ENCODE data around the gene SLC2A11. TPM values are rescaled to one million over a fixed set of nuclear protein-coding genes. Genes with fewer than 3 reads are reported as not detected.
A peak's percentile ranks its signal among the peaks of the same experiment; 100 is the strongest.

Gene SLC2A11
- polyA plus RNA-seq, 4 donors, result 3.6 to 17.8 (median 6.0) TPM

DNA sequence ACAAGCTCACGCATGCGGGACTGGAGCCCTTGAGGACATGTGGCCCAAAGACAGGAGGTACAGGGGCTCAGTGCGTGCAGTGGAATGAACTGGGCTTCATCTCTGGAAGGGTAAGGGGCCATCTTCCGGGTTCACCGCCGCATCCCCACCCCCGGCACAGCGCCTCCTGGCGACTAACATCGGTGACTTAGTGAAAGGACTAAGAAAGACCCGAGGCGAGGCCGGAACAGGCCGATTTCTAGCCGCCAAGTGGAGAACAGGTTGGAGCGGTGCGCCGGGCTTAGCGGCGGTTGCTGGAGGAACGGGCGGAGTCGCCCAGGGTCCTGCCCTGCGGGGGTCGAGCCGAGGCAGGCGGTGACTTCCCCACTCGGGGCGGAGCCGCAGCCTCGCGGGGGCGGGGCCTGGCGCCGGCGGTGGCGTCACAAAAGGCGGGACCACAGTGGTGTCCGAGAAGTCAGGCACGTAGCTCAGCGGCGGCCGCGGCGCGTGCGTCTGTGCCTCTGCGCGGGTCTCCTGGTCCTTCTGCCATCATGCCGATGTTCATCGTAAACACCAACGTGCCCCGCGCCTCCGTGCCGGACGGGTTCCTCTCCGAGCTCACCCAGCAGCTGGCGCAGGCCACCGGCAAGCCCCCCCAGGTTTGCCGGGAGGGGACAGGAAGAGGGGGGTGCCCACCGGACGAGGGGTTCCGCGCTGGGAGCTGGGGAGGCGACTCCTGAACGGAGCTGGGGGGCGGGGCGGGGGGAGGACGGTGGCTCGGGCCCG lies 36.5 kb downstream of the SLC2A11 start, which contains the start of gene MIF:
Gene MIF (plus strand): TSS at position 439 of the 765 bp plus-strand sequence. CDS start 92 bp downstream, at position 531.
- H3K36me3 ChIP-seq (ENCODE audit: control insufficient read depth in 3 of 3, insufficient read depth in 2 of 3, low read depth in 1 of 3, low read length in 3 of 3), result peaks cover 0 to 36% (median 0%) of the 10 kb centered on the region in 3 donors
- FAIRE-seq (no peak), DNase-seq (peak; percentile 92 to 100)
- H3K4me1 ChIP-seq (ENCODE audit: control insufficient read depth in 3 of 3, insufficient read depth in 2 of 3, low read depth in 1 of 3, low read length in 2 of 3), result peaks cover 3 to 45% (median 3%) of the 10 kb centered on the region in 3 donors
- H3K27ac ChIP-seq (ENCODE audit: low read depth in 1 of 3, low read length in 2 of 3), result peak within 1 kb of the TSS; percentile 82 to 99 (median 96)
- H3K9me3 ChIP-seq (ENCODE audit: control insufficient read depth in 2 of 2, insufficient read depth in 1 of 2, low read depth in 1 of 2, low read length in 1 of 2), result peaks cover 0 to 7% of the 10 kb centered on the region in 2 donors
- WGBS, 3 donors, result 0 to 1% (median 1%) methylated on average over 51 to 72 of the region's 72 CpGs
- H3K4me3 ChIP-seq (ENCODE audit: low read depth in 1 of 3, low read length in 3 of 3), result peak within 1 kb of the TSS; percentile 66 to 94 (median 81)
- H3K27me3 ChIP-seq (ENCODE audit: control insufficient read depth in 3 of 3, insufficient read depth in 3 of 3, low read length in 3 of 3), result no peaks in the 10 kb centered on the region

DNA sequence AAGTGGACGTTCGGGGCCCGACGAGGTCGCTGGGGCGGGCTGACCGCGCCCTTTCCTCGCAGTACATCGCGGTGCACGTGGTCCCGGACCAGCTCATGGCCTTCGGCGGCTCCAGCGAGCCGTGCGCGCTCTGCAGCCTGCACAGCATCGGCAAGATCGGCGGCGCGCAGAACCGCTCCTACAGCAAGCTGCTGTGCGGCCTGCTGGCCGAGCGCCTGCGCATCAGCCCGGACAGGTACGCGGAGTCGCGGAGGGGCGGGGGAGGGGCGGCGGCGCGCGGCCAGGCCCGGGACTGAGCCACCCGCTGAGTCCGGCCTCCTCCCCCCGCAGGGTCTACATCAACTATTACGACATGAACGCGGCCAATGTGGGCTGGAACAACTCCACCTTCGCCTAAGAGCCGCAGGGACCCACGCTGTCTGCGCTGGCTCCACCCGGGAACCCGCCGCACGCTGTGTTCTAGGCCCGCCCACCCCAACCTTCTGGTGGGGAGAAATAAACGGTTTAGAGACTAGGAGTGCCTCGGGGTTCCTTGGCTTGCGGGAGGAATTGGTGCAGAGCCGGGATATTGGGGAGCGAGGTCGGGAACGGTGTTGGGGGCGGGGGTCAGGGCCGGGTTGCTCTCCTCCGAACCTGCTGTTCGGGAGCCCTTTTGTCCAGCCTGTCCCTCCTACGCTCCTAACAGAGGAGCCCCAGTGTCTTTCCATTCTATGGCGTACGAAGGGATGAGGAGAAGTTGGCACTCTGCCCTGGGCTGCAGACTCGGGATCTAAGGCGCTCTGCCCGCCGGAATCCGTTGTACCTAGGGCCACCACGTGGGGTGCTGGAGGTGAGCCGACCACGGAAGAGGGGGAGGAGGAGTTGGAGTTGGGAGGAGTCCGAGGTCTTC lies 37.3 kb downstream of the SLC2A11 start:
- 0 to 1% (median 1%) methylated on average over 75 to 79 of the region's 79 CpGs for WGBS, 3 donors
- Histone ChIP-seq H3K27me3 (ENCODE audit: control insufficient read depth in 3 of 3, insufficient read depth in 3 of 3, low read length in 3 of 3) (no peaks in the 10 kb centered on the region), H3K27ac (ENCODE audit: low read depth in 1 of 3, low read length in 2 of 3) (peak overlapping the region; percentile 82 to 99 (median 96)), H3K9me3 (ENCODE audit: control insufficient read depth in 2 of 2, insufficient read depth in 1 of 2, low read depth in 1 of 2, low read length in 1 of 2) (peaks cover 0 to 7% of the 10 kb centered on the region in 2 donors), H3K4me1 (ENCODE audit: control insufficient read depth in 3 of 3, insufficient read depth in 2 of 3, low read depth in 1 of 3, low read length in 2 of 3) (peaks cover 3 to 45% (median 3%) of the 10 kb centered on the region in 3 donors), H3K4me3 (ENCODE audit: low read depth in 1 of 3, low read length in 3 of 3) (peak overlapping the region; percentile 66 to 94 (median 81)), H3K36me3 (ENCODE audit: control insufficient read depth in 3 of 3, insufficient read depth in 2 of 3, low read depth in 1 of 3, low read length in 3 of 3) (peaks cover 0 to 36% (median 0%) of the 10 kb centered on the region in 3 donors)
- FAIRE-seq (no peak), DNase-seq (peak; percentile 82 to 97)

DNA sequence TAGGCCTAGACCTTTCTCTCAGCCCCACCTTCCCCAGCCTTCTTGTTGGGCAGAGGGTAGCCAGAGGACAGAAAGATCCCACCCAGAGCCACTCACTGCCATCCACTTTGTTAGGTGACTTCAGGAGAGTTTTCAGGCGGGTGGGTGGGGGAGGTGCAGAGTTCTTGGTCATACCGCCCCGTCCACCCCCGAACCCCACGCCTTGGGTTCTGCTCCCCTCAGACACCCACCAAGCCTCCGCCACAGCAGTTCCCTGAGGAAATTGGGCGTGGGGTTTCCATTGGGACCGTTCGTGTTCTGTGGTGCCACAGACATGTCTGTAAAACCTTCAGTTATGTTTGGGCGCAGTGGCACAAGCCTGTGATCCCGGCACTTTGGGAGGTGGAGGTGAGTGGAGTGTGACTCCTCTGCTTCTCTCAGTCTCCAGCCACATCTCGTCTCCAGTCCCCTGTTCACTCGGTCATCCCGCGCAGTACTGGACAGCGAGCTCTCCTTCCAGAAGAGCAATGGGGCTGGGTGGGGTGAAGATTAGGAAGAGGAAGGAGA lies 38.0 kb downstream of the SLC2A11 start:
- Histone ChIP-seq H3K9me3 (ENCODE audit: control insufficient read depth in 2 of 2, insufficient read depth in 1 of 2, low read depth in 1 of 2, low read length in 1 of 2) (peaks cover 0 to 7% of the 10 kb centered on the region in 2 donors), H3K4me1 (ENCODE audit: control insufficient read depth in 3 of 3, insufficient read depth in 2 of 3, low read depth in 1 of 3, low read length in 2 of 3) (peaks cover 3 to 45% (median 3%) of the 10 kb centered on the region in 3 donors), H3K27ac (ENCODE audit: low read depth in 1 of 3, low read length in 2 of 3) (peak overlapping the region in 2 of 3 donors; percentile 96 to 99), H3K27me3 (ENCODE audit: control insufficient read depth in 3 of 3, insufficient read depth in 3 of 3, low read length in 3 of 3) (no peaks in the 10 kb centered on the region), H3K36me3 (ENCODE audit: control insufficient read depth in 3 of 3, insufficient read depth in 2 of 3, low read depth in 1 of 3, low read length in 3 of 3) (peaks cover 0 to 36% (median 0%) of the 10 kb centered on the region in 3 donors), H3K4me3 (ENCODE audit: low read depth in 1 of 3, low read length in 3 of 3) (peak overlapping the region in 2 of 3 donors; percentile 81 to 94)
- FAIRE-seq, result no peak
- peak in 1 of 2 donors; percentile 26 for DNase-seq
- 74 to 86% (median 77%) methylated on average over 16 of the region's 16 CpGs for WGBS, 3 donors

DNA sequence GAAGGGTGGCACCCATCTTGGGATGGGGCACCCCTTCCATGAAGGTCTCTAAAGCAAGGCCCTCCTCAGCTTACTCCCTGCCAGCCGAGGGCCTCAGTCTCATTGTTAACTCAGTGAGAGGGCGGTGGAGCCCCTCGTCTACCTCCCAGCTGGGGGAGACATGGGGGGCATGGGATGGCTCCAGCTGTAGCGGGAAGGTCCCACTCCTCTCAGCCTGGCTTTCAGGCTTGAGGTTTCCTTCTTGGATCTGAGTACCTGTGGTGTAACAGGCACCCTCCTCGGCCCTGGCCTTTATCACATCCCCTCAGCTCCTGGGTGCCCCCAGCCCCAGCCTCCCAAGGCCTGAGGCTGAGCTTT lies 38.5 kb downstream of the SLC2A11 start:
- Histone ChIP-seq H3K27ac (ENCODE audit: low read depth in 1 of 3, low read length in 2 of 3) (peak overlapping the region in 1 of 3 donors; percentile 99), H3K4me1 (ENCODE audit: control insufficient read depth in 3 of 3, insufficient read depth in 2 of 3, low read depth in 1 of 3, low read length in 2 of 3) (peaks cover 3 to 45% (median 3%) of the 10 kb centered on the region in 3 donors), H3K4me3 (ENCODE audit: low read depth in 1 of 3, low read length in 3 of 3) (peak overlapping the region in 1 of 3 donors; percentile 94), H3K36me3 (ENCODE audit: control insufficient read depth in 3 of 3, insufficient read depth in 2 of 3, low read depth in 1 of 3, low read length in 3 of 3) (peaks cover 0 to 36% (median 0%) of the 10 kb centered on the region in 3 donors), H3K9me3 (ENCODE audit: control insufficient read depth in 2 of 2, insufficient read depth in 1 of 2, low read depth in 1 of 2, low read length in 1 of 2) (peaks cover 0 to 7% of the 10 kb centered on the region in 2 donors), H3K27me3 (ENCODE audit: control insufficient read depth in 3 of 3, insufficient read depth in 3 of 3, low read length in 3 of 3) (no peaks in the 10 kb centered on the region)
- FAIRE-seq (no peak), DNase-seq (no peak)
- 83 to 91% (median 89%) methylated on average over 4 to 5 of the region's 5 CpGs for WGBS, 3 donors

DNA sequence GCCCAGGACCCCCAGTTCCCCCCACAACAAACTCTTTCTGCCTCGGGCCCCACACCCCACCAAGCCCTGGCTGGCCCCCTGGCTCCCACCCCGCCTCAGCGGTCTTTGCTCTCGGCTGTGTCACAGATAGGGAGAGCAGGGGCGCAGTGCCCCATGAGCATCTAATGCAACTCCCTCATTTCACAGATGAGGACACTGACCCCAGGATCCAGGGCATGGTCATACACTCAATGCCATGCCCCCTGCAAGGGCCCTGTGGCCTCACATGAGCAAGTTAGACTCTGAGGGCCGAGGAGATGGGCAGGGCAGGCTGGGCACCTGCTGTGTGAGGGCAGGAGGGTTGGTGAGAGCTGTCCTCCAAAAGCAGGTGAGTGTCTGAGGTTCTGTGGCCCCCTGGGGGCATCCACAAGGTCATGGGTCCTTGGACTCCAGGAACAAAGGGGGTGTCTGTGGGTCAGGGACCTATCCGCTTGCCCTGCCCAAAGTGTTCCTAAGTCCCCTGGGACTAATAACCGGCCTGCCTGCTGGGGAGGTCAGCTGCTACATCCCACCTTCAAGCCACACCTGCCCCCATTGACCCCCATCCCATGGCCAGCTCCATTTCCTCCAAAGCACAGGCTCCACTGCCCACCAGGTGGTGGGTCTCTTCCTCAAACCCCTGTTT lies 39.0 kb downstream of the SLC2A11 start:
- no peaks in the 10 kb centered on the region for H3K27me3 ChIP-seq (ENCODE audit: control insufficient read depth in 3 of 3, insufficient read depth in 3 of 3, low read length in 3 of 3)
- DNase-seq (peak in 1 of 2 donors; percentile 80), FAIRE-seq (no peak)
- WGBS, 3 donors, result 80 to 88% (median 87%) methylated on average over 8 of the region's 8 CpGs
- peaks cover 0 to 36% (median 0%) of the 10 kb centered on the region in 3 donors for H3K36me3 ChIP-seq (ENCODE audit: control insufficient read depth in 3 of 3, insufficient read depth in 2 of 3, low read depth in 1 of 3, low read length in 3 of 3)
- peak overlapping the region in 1 of 3 donors; percentile 99 for H3K27ac ChIP-seq (ENCODE audit: low read depth in 1 of 3, low read length in 2 of 3)
- H3K4me3 ChIP-seq (ENCODE audit: low read depth in 1 of 3, low read length in 3 of 3), result no peak overlapping the region
- H3K4me1 ChIP-seq (ENCODE audit: control insufficient read depth in 3 of 3, insufficient read depth in 2 of 3, low read depth in 1 of 3, low read length in 2 of 3), result peaks cover 3 to 45% (median 3%) of the 10 kb centered on the region in 3 donors
- peaks cover 0 to 6% of the 10 kb centered on the region in 2 donors for H3K9me3 ChIP-seq (ENCODE audit: control insufficient read depth in 2 of 2, insufficient read depth in 1 of 2, low read depth in 1 of 2, low read length in 1 of 2)

DNA sequence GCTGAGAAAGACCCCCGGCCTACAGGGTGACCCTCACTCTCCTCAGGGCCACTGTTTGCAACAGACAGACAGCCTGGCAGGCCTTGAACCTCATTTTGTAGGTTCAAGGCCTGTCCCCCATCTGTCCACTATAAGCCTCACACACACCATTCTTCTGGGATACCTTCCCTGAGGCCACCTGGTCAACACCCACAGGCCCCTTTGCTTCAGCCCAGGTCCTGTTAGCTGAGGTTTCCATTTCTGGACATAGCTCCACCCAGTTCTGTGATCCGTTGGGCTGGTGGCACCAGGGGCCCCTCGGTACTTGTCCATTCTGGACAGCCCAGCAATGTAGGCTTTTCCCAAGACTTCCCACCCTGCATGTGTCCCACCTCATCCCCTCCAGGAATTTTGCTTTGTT lies 39.6 kb downstream of the SLC2A11 start:
- FAIRE-seq (no peak), DNase-seq (no peak)
- H3K27me3 ChIP-seq (ENCODE audit: control insufficient read depth in 3 of 3, insufficient read depth in 3 of 3, low read length in 3 of 3), result no peaks in the 10 kb centered on the region
- no peak overlapping the region for H3K4me3 ChIP-seq (ENCODE audit: low read depth in 1 of 3, low read length in 3 of 3)
- H3K4me1 ChIP-seq (ENCODE audit: control insufficient read depth in 3 of 3, insufficient read depth in 2 of 3, low read depth in 1 of 3, low read length in 2 of 3), result peaks cover 3 to 45% (median 3%) of the 10 kb centered on the region in 3 donors
- peak overlapping the region in 1 of 3 donors; percentile 72 for H3K27ac ChIP-seq (ENCODE audit: low read depth in 1 of 3, low read length in 2 of 3)
- WGBS, 3 donors, result 88 to 93% (median 90%) methylated on average over 3 of the region's 3 CpGs
- H3K36me3 ChIP-seq (ENCODE audit: control insufficient read depth in 3 of 3, insufficient read depth in 2 of 3, low read depth in 1 of 3, low read length in 3 of 3), result peaks cover 0 to 36% (median 0%) of the 10 kb centered on the region in 3 donors
- H3K9me3 ChIP-seq (ENCODE audit: control insufficient read depth in 2 of 2, insufficient read depth in 1 of 2, low read depth in 1 of 2, low read length in 1 of 2), result no peaks in the 10 kb centered on the region

DNA sequence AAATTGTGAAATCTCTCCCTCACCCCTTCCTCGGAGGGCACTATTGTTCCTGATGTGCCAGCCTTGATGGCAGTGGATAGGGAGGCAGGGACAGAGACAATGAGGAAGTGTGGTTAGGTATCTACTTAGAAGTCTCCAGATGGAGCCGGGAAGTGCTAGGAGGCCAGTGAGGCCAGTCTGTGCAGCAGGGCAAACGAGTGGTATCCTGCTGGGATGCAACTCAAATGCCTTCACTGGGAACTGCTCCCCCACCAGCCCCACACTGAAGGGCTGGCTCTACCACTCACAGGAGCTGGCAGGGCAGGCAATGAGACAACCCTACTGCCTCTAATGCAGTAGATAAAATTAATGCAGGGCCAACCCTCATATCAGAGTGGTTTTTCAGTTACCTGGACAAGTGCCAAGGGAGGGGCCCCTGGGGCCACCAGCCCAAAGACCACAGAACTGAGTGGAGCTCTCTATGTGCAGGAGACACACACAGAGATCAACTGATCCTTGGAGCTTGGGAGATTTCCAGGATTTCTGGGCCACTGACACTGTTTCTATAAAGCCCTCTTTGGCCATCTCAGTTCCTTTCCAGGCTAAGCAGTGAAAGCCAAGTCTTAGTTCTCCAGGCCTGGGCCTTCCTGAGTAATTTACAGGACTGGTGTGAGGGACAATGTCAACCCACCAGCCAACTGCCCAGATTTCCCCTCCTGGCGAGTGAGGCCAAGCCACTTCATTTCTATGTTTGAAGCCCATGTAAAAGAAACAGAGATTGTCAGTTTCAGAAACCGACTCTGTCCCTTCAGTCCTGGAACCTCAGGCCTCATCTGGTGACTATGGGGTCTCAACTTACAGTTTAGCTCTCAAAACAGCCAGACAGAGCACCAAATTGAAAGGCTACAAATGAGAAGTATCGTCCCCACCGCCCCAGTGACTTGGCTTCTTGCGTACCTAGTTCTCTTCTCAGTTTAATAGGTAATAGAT lies 40.6 kb downstream of the SLC2A11 start:
- no peak for DNase-seq
- WGBS, 3 donors, result 52 to 75% (median 57%) methylated on average over 8 of the region's 8 CpGs
- Histone ChIP-seq H3K9me3 (ENCODE audit: control insufficient read depth in 2 of 2, insufficient read depth in 1 of 2, low read depth in 1 of 2, low read length in 1 of 2) (no peaks in the 10 kb centered on the region), H3K27ac (ENCODE audit: low read depth in 1 of 3, low read length in 2 of 3) (peak overlapping the region in 1 of 3 donors; percentile 0), H3K4me1 (ENCODE audit: control insufficient read depth in 3 of 3, insufficient read depth in 2 of 3, low read depth in 1 of 3, low read length in 2 of 3) (peaks cover 3 to 39% (median 3%) of the 10 kb centered on the region in 3 donors), H3K27me3 (ENCODE audit: control insufficient read depth in 3 of 3, insufficient read depth in 3 of 3, low read length in 3 of 3) (no peaks in the 10 kb centered on the region), H3K36me3 (ENCODE audit: control insufficient read depth in 3 of 3, insufficient read depth in 2 of 3, low read depth in 1 of 3, low read length in 3 of 3) (peaks cover 0 to 40% (median 0%) of the 10 kb centered on the region in 3 donors), H3K4me3 (ENCODE audit: low read depth in 1 of 3, low read length in 3 of 3) (no peak overlapping the region)
- FAIRE-seq, result no peak

Data from small intestine (tissue), 7 donors.